HG03103 (cell line): ENCODE results near the gene PAK6.

Experiments used
- ATAC-seq: cut with Tn5 transposase; IDR thresholded peaks from one replicate; pipeline ENCODE4 v1.9.1; 2021; ENCODE audit warnings: low read depth; ENCODE audit not compliant: unreplicated experiment

Gene PAK6

DNA sequence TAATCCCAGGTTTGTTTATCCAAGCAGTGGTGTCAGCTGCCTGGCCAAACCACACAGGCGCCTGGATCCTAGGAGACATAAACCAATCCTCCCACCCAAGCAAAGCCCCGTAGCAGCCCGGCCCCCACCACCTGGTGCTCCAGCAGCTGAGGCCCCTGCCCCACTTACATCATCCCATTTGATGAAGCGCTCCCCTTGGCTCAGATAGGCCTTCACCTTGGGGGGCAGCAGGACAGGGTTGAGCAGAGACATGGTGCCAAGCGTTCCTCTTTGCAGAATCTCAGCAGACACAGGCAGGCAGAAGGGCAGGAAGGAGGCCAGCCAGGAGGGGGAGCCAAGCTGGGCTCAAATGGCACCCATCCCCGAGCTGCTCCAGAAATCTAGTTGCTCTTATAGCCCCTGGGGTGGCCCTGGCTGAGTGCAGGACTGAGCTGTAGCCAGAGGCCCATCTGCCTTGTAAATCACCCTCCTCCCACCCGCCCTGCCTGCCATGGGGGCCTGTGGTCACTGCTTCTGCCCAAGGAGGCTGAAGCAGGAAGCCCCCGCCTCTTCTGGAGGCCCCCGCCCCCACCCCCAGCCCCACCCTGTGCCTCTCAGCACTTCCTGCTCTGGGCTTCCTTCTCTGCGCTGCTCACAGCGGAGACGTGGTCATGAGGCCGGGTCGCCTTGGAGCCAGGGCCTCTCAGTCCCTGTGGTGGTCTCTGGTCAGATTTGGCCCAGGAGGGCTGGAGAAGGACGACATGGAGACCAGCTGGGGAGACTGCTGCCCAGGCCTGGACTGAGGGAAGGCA, 68.8 kb downstream of the PAK6 start, which contains the start of gene PLCB2:
PLCB2 (minus strand) TSS at position 515 of the 791 bp plus-strand sequence; CDS start at position 252, 263 bp downstream.
- no peak for ATAC-seq

DNA sequence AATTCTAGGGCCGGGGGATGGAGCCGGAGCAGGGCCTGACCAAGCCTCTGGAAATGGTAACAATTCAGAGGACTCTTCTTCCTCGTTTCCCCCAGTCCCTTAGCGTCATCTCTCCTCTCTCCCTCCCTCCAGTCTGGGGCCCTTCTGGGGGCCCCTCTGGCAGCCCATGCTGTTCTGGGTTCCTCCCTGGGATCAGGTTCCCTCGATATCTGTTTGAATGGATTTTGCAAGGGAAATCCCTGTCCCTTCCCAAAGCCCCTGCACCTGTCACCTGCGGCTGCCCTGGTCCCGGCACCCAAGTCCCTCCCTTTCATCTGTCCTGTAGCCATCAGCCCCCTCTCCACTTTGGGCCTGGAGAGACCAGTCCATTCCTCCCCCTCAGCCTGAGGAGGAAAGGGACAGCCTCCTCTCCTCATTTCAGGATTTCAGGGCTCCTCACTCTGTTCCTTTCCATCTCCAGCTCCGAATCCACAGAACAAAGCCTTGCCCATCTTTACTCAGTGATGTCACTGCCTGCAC, 70.5 kb downstream of the PAK6 start:
- ATAC-seq: no peak

GRCh38 chr15:40310001-40310959, 71.4 kb downstream of the PAK6 start:
- ATAC-seq: no peak

DNA sequence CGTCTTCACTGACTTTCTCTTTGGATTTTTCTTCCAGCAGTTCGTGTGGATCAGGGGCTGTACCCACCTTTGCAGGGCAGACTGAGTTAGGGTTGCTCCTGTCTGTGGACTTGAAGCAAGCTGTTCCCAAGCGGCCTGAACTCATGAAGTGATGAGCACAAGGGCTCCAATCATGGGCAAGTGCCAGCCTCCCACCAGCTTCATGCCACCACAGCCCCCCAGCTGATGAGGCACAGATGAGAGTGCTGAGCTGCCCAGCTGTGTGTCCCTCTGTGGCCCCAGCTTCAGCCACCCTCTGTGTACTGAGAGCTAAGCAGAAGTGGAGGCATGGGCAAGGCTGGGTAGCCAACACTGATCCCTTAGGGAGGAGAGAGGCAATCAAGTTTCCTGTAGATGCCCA, 72.1 kb downstream of the PAK6 start:
- no peak for ATAC-seq

DNA sequence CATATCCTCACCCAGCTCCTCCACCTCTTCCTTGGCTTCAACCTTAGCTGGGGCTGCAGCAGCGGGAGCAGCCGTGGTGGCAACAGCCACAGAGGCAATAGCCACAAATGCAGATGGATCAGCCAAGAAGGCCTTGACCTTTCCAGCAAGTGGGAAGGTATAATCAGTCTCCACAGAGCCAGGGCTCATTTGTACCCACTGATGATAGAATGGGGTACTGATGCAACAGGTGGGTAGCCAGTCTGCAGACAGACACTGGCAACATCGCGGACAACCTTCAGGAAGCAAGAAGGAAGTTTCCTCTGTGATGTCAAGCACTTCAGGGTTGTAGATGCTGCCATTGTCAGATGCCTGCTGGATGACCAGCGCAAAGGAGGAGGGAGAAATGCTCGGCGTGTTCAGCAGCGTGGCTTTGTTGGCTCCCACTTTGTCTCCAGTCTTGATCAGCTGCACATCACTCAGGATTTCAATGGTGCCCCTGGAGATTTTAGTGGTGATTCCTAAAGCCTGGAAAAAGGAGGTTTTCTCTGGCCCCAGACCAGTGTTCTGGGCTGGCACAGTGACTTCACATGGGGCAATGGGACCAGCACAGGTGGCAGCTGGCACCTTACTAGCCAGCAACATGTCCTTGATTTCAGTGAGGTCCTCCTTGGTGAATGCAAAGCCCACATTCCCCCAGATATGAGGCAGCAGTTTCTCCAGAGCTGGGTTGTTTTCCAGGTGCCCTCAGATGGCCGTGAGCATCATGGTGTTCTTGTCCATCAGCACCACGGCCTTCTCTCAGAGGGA, 73.7 kb downstream of the PAK6 start:
- no peak for ATAC-seq

- no peak for ATAC-seq
These were observed 74.9 kb downstream of the PAK6 start for GRCh38 chr15:40313531-40314398.

DNA sequence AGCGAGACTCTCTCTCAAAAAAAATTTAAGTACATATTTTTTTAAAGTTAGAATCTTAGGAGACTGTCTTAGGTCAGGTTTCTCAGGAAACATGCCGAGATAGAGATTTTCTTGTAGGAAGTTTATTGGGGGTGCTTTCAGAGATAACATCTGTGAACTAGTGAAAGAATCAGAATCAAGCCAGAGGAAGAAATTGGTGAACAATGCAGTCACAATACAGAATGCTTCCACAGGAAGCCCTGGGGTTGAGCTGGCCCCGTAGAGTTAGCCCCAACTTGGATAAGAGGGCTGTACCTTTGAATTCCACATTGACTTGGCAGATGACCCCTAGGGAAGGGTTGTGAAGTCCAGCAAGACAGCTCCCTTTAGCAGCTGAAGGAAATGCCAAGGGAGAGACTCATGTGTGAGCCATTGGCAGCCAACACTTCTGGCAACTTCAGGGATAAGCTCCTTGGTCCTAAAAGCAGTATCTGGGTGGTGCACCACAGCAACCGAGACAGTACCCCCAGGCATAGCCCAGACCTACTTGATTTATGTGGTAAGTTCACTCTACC, 75.9 kb downstream of the PAK6 start:
- ATAC-seq: no peak

- ATAC-seq: no peak
These were observed 78.1 kb downstream of the PAK6 start for GRCh38 chr15:40316931-40317330.

- no peak for ATAC-seq
These were observed 78.7 kb downstream of the PAK6 start for GRCh38 chr15:40317580-40317979.

- ATAC-seq: no peak
These were observed 81.5 kb downstream of the PAK6 start for GRCh38 chr15:40320409-40320808.

DNA sequence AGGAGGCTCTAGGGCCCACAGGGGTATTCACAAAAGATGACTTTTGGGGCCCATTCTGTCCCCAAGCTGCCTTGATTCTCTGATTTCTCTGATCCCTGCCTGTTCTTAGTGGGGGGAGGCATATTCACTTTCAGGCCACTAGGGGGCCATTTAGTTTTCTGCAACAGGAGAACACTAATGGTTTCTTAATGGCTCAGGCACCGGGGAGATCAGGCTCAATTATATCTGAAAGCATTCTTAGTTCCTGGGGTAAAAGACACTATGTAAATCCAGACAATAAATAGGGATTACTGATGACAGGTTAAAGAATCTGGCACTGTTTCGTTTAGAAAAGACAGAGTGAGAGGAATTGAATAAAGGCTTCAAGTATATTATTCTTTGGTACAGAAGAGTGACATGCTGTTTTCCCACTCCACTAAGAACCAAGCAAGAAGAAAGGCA, 82.1 kb downstream of the PAK6 start:
- ATAC-seq: no peak

DNA sequence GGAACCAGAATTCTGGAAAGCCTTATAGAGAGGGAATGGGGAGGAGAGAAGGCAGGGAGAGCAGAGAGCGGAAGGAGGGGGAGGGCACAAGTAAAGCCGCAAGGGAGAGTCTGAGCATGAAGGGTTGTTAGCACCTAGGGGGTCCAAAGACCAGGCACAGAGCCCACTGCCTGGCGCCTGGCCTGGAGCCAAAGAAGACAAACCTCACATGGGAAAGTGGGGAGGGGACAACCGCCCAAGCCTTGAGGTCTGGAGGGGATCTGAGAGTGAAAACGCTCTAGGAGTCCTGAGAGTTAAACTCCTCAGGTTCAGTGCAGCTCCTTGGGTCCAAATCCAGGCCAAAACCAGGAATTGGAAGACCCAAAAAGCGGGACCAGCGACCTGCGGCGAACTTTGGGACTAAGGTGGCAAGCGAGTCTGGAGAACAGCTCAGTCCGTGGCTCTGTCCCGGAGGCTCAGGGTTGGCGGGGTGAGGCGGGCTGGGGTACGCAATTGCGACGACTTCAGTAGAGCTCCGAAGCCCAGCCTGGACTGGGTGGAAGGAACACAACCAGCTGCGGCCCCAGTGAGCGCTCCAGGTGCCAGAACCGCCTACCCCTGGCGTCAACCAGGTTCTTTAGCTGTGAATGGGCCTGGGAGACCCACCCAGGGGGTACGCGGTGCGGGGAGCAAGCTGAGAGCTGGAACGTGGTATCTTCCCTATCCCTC, 83.8 kb downstream of the PAK6 start:
- ATAC-seq: no peak

DNA sequence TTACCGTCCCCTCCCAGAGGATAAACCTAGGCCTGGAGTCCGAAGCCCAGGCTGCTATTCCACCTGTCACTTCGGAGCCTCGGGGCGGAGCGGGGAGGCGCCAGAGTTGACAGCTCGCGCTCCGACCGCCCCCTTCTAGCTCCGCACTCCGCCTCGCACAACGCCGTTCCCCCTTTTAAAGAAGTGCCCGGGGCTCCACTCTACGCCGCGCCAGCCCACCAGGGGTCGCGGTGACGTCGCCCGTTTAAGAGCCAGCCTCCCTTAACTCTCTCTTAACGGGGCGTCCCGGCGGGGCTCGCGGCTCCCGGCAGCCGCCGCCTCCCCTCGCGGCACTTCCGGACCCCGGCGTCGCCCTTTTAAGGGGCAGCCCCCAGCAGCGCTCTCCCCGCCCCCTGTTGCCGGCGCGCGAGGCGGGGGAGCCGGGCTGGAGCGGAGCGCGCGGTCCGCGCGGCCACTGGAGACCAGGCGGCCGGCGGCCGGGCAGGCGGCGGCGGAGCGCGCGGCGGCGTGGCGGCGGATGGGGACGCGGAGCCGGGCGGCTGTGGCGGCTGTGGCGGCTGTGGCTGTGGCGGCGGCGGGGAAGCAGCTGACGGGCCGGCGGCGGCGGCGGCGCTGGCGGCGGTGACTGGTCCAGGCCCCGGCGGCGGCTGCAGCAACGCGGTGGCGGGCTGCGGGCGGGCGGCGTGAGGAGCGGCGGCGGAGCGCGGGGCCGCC, 84.5 kb downstream of the PAK6 start, which contains the start of gene INAFM2:
INAFM2 (plus strand) TSS at position 454 of the 714 bp plus-strand sequence. CDS start 364 bp downstream, outside the sequence.
- peak; percentile 81 for ATAC-seq

GRCh38 chr15:40323953-40324937, 85.4 kb downstream of the PAK6 start:
- ATAC-seq: peak; percentile 7

- ATAC-seq: no peak
These were observed 86.3 kb downstream of the PAK6 start for GRCh38 chr15:40325188-40325587.

- ATAC-seq: no peak
These were observed 86.8 kb downstream of the PAK6 start for GRCh38 chr15:40325700-40326099.
